ENCODE data around the gene LRP1. TPM values are rescaled to one million over a fixed set of nuclear protein-coding genes. Genes with fewer than 3 reads are reported as not detected.
A peak's percentile ranks its signal among the peaks of the same experiment; 100 is the strongest.

Gene LRP1
- total RNA-seq, 3 donors from 2014 or later (not counting 1 experiment from before 2014, with no cell fraction given), result 6.7 to 13.1 (median 9.5) TPM

DNA sequence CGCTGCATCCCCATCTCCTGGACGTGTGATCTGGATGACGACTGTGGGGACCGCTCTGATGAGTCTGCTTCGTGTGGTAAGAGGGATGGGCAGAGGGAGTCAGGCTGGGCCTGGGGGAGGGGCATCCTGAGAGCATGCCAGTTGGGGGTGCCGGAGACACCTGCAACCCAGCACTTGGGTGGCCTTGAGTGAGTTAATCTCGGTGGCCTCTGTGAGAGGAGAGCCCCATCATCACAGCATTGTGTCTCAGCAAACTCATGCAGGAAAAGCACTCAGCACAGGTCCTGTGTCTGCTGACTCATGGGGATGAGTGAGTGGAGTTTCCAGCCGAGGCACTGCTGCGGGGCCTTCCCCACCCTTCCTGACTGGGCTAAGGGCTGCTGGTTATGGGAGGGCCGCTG, 38.7 kb downstream of the LRP1 start:
- Mint-ChIP-seq H3K4me3 (no peak overlapping the region), H3K27me3 (ENCODE audit: low read depth in 2 of 2) (no peaks in the 10 kb centered on the region), H3K4me1 (no peaks in the 10 kb centered on the region), H3K27ac (no peak overlapping the region), H3K9me3 (no peaks in the 10 kb centered on the region), H3K36me3 (no peaks in the 10 kb centered on the region)
- Histone ChIP-seq H3K9me3 (ENCODE audit: control insufficient read depth, insufficient read depth, low read length) (no peaks in the 10 kb centered on the region), H3K4me3 (ENCODE audit: low read length) (no peak overlapping the region), H3K27ac (ENCODE audit: low read length) (no peak overlapping the region), H3K27me3 (ENCODE audit: control insufficient read depth, insufficient read depth, low read length) (no peaks in the 10 kb centered on the region), H3K36me3 (ENCODE audit: control insufficient read depth, insufficient read depth, low read length) (no peaks in the 10 kb centered on the region), H3K4me1 (ENCODE audit: control insufficient read depth, insufficient read depth, low read length) (peaks cover 3% of the 10 kb centered on the region)
- intact Hi-C loops (cut with micrococcal nuclease), result no loop called here
- no peak for TF ChIP-seq CTCF (IDR thresholded peaks at IDR 0.05)
- DNase-seq (no peak), ATAC-seq (peak in 1 of 3 donors; percentile 31)
- 55% methylated on average over 10 of the region's 10 CpGs for WGBS (ENCODE audit: insufficient coverage)

- no peak for TF ChIP-seq CTCF (IDR thresholded peaks at IDR 0.05)
- H3K36me3 Mint-ChIP-seq, result no peaks in the 10 kb centered on the region
- no peak overlapping the region for H3K4me3 ChIP-seq (ENCODE audit: low read length)
- H3K36me3 ChIP-seq (ENCODE audit: control insufficient read depth, insufficient read depth, low read length), result no peaks in the 10 kb centered on the region
- H3K9me3 Mint-ChIP-seq, result no peaks in the 10 kb centered on the region
- DNase-seq, result no peak
- no peaks in the 10 kb centered on the region for H3K27me3 Mint-ChIP-seq (ENCODE audit: low read depth in 2 of 2)
- H3K27ac Mint-ChIP-seq, result no peak overlapping the region
- H3K4me3 Mint-ChIP-seq, result no peak overlapping the region
- WGBS (ENCODE audit: insufficient coverage), result 88% methylated on average over 10 of the region's 10 CpGs
- peaks cover 0 to 2% of the 10 kb centered on the region in 2 donors for H3K4me1 Mint-ChIP-seq
- no peaks in the 10 kb centered on the region for H3K9me3 ChIP-seq (ENCODE audit: control insufficient read depth, insufficient read depth, low read length)
- intact Hi-C loops (cut with micrococcal nuclease), result no loop called here
- no peak for ATAC-seq
- H3K27ac ChIP-seq (ENCODE audit: low read length), result no peak overlapping the region
- H3K27me3 ChIP-seq (ENCODE audit: control insufficient read depth, insufficient read depth, low read length), result no peaks in the 10 kb centered on the region
- H3K4me1 ChIP-seq (ENCODE audit: control insufficient read depth, insufficient read depth, low read length), result no peaks in the 10 kb centered on the region
These were observed 39.8 kb downstream of the LRP1 start for GRCh38 chr12:57168058-57168457.

DNA sequence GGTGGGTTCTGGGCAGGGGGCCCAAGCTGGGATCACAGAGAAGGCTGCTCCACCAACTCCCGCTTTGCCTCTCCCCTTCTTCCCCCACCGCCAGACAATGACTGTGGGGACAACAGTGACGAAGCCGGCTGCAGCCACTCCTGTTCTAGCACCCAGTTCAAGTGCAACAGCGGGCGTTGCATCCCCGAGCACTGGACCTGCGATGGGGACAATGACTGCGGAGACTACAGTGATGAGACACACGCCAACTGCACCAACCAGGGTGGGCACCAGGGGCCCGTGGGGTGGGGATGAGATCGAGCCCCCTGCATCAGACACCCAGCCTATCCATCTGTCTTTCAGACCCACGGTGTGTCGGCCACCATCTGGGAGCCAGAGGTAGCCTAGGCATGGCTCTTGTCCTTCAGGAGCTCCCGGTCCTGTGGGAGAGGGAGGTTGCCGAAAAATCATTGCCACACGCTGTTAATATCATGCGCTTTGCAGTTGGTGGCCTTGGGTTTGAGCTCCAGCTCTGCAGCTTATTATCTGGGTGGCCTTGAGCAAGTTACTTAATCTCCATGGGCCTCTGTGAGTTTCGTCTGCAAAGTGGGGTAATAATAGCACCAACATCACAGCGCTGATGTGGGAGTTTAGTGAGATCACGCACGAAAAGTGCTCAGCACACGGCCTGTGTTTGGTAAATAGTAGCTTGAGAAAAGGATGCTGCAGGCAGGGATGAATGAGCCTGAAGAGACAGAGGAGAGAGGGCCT, 40.9 kb downstream of the LRP1 start:
- Histone ChIP-seq H3K36me3 (ENCODE audit: control insufficient read depth, insufficient read depth, low read length) (no peaks in the 10 kb centered on the region), H3K27ac (ENCODE audit: low read length) (no peak overlapping the region), H3K4me3 (ENCODE audit: low read length) (no peak overlapping the region), H3K4me1 (ENCODE audit: control insufficient read depth, insufficient read depth, low read length) (no peaks in the 10 kb centered on the region), H3K27me3 (ENCODE audit: control insufficient read depth, insufficient read depth, low read length) (no peaks in the 10 kb centered on the region), H3K9me3 (ENCODE audit: control insufficient read depth, insufficient read depth, low read length) (no peaks in the 10 kb centered on the region)
- 92% methylated on average over 22 of the region's 23 CpGs for WGBS (ENCODE audit: insufficient coverage)
- Mint-ChIP-seq H3K4me3 (no peak overlapping the region), H3K27me3 (ENCODE audit: low read depth in 2 of 2) (no peaks in the 10 kb centered on the region), H3K27ac (no peak overlapping the region), H3K4me1 (peaks cover 0 to 5% of the 10 kb centered on the region in 2 donors), H3K9me3 (no peaks in the 10 kb centered on the region), H3K36me3 (no peaks in the 10 kb centered on the region)
- no peak for TF ChIP-seq CTCF (IDR thresholded peaks at IDR 0.05)
- ATAC-seq, result no peak
- intact Hi-C loops (cut with micrococcal nuclease), result no loop called here
- no peak for DNase-seq

GRCh38 chr12:57169969-57170368, 41.7 kb downstream of the LRP1 start:
- H3K4me3 Mint-ChIP-seq, result no peak overlapping the region
- intact Hi-C loops (cut with micrococcal nuclease), result no loop called here
- no peaks in the 10 kb centered on the region for H3K27me3 Mint-ChIP-seq (ENCODE audit: low read depth in 2 of 2)
- H3K4me1 Mint-ChIP-seq, result peaks cover 0 to 5% of the 10 kb centered on the region in 2 donors
- no peaks in the 10 kb centered on the region for H3K27me3 ChIP-seq (ENCODE audit: control insufficient read depth, insufficient read depth, low read length)
- H3K36me3 Mint-ChIP-seq, result no peaks in the 10 kb centered on the region
- TF ChIP-seq CTCF (IDR thresholded peaks at IDR 0.05), result no peak
- no peaks in the 10 kb centered on the region for H3K36me3 ChIP-seq (ENCODE audit: control insufficient read depth, insufficient read depth, low read length)
- H3K4me3 ChIP-seq (ENCODE audit: low read length), result no peak overlapping the region
- H3K27ac ChIP-seq (ENCODE audit: low read length), result no peak overlapping the region
- ATAC-seq (no peak), DNase-seq (no peak)
- 91% methylated on average over 7 of the region's 7 CpGs for WGBS (ENCODE audit: insufficient coverage)
- no peaks in the 10 kb centered on the region for H3K9me3 Mint-ChIP-seq
- no peaks in the 10 kb centered on the region for H3K9me3 ChIP-seq (ENCODE audit: control insufficient read depth, insufficient read depth, low read length)
- no peaks in the 10 kb centered on the region for H3K4me1 ChIP-seq (ENCODE audit: control insufficient read depth, insufficient read depth, low read length)
- no peak overlapping the region for H3K27ac Mint-ChIP-seq
